ENCODE data around the gene APOC3.

APOC3 gene

GRCh38 chr11:116852261-116853031 is 22.7 kb downstream of the APOC3 start:
- no peak for DNase-seq

- peak; percentile 59 for DNase-seq
These were observed 23.9 kb downstream of the APOC3 start for GRCh38 chr11:116853461-116854073.

- DNase-seq: no peak
These were observed 25.7 kb downstream of the APOC3 start for GRCh38 chr11:116855413-116855812.

- no peak for DNase-seq
These were observed 26.7 kb downstream of the APOC3 start for GRCh38 chr11:116856423-116856822.

- no peak for DNase-seq
These were observed 27.6 kb downstream of the APOC3 start for GRCh38 chr11:116857316-116857715.

- no peak for DNase-seq
These were observed 28.2 kb downstream of the APOC3 start for GRCh38 chr11:116857936-116858335.

GRCh38 chr11:116859175-116859574 is 29.5 kb downstream of the APOC3 start:
- no peak for DNase-seq

GRCh38 chr11:116860303-116860702 is 30.6 kb downstream of the APOC3 start:
- no peak for DNase-seq

- DNase-seq: no peak
These were observed 31.8 kb downstream of the APOC3 start for GRCh38 chr11:116861539-116861938.

- no peak for DNase-seq
These were observed 32.5 kb downstream of the APOC3 start for GRCh38 chr11:116862185-116862584.

- DNase-seq: no peak
These were observed 33.2 kb downstream of the APOC3 start for GRCh38 chr11:116862951-116863350.

- DNase-seq: no peak
These were observed 34.8 kb downstream of the APOC3 start for GRCh38 chr11:116864531-116864930.

- no peak for DNase-seq
These were observed 36.0 kb downstream of the APOC3 start for GRCh38 chr11:116865696-116866095.

- DNase-seq: no peak
These were observed 37.2 kb downstream of the APOC3 start for GRCh38 chr11:116866804-116867455.

- DNase-seq: no peak
These were observed 37.9 kb downstream of the APOC3 start for GRCh38 chr11:116867619-116868018.

- no peak for DNase-seq
These were observed 38.4 kb downstream of the APOC3 start for GRCh38 chr11:116868066-116868465.

- DNase-seq: no peak
These were observed 39.9 kb downstream of the APOC3 start for GRCh38 chr11:116869610-116870009.

- no peak for DNase-seq
These were observed 40.3 kb downstream of the APOC3 start for GRCh38 chr11:116870054-116870453.

GRCh38 chr11:116871248-116871647 is 41.5 kb downstream of the APOC3 start:
- no peak for DNase-seq

GRCh38 chr11:116873381-116873780 is 43.7 kb downstream of the APOC3 start:
- DNase-seq: no peak

- DNase-seq: no peak
These were observed 44.5 kb downstream of the APOC3 start for GRCh38 chr11:116874251-116874650.

GRCh38 chr11:116875194-116875593 is 45.5 kb downstream of the APOC3 start:
- DNase-seq: no peak

- DNase-seq: no peak
These were observed 46.9 kb downstream of the APOC3 start for GRCh38 chr11:116876656-116877055.
